Measurements from ENCODE around the gene NUTM2D. TPM values are rescaled to one million over a fixed set of nuclear protein-coding genes. Genes with fewer than 3 reads are reported as not detected.
"Not testable (repeated sequence)": the region's sequence is repeated elsewhere in the genome, so short reads cannot be mapped to it uniquely, and the experiment has no call there.

The NUTM2D gene
- total and polyA plus RNA-seq, 2 donors (not counting 1 experiment from before 2014, with no cell fraction given), result 2.4 to 4.2 TPM

- not testable (repeated sequence) for H3K27ac Mint-ChIP-seq
Observed at GRCh38 chr10:87407516-87408467, 50.2 kb downstream of the NUTM2D start.

GRCh38 chr10:87413921-87414320, 56.4 kb downstream of the NUTM2D start:
- H3K4me3 Mint-ChIP-seq; DNase-seq; CTCF ChIA-PET; H3K9ac ChIP-seq (ENCODE audit: low read length); H3K9me3 Mint-ChIP-seq (ENCODE audit: insufficient read depth); H3K27ac ChIP-seq (ENCODE audit: low read length in 2 of 2); H3K4me3 ChIP-seq (ENCODE audit: control extremely low read depth in 1 of 5, extremely low read depth in 1 of 5, insufficient read depth in 1 of 5, low read depth in 2 of 5, low read length in 4 of 5); H3K4me1 Mint-ChIP-seq; H3K36me3 ChIP-seq (replicated peaks in 1 of 2; ENCODE audit: control extremely low read depth in 1 of 2, control insufficient read depth in 1 of 2, extremely low read depth in 1 of 2, insufficient read depth in 2 of 2, low read length in 1 of 2); H3K27ac Mint-ChIP-seq; H4K20me1 ChIP-seq (ENCODE audit: control insufficient read depth, insufficient read depth, low read length, poor library complexity, severe bottlenecking); intact Hi-C loops (cut with micrococcal nuclease); H3K27me3 ChIP-seq (replicated peaks in 1 of 4; ENCODE audit: control extremely low read depth in 1 of 4, control insufficient read depth in 3 of 4, insufficient read depth in 4 of 4, low read length in 3 of 4); H3K4me2 ChIP-seq (replicated peaks; ENCODE audit: low read depth, low read length, poor library complexity, severe bottlenecking); H3K4me1 ChIP-seq (ENCODE audit: control insufficient read depth in 2 of 2, insufficient read depth in 2 of 2, low read length in 2 of 2); H3K9me3 ChIP-seq (ENCODE audit: control extremely low read depth in 1 of 3, control insufficient read depth in 2 of 3, insufficient read depth in 1 of 3, low read length in 2 of 3); H2AFZ ChIP-seq (ENCODE audit: insufficient read depth, low read depth, low read length, poor library complexity, severe bottlenecking); ATAC-seq (ENCODE audit: low read depth); POLR2A ChIA-PET; H3K79me2 ChIP-seq (ENCODE audit: control insufficient read depth, insufficient read depth, low read length): not testable (repeated sequence)
- H3K27me3 Mint-ChIP-seq, result peaks cover 21% of the 10 kb centered on the region
- no CpG with 5 or more reads among the region's 1 CpG for WGBS (ENCODE audit: insufficient coverage)

More at GRCh38 chr10:87407516-87408467, 50.2 kb downstream of the NUTM2D start:
- H3K27me3 ChIP-seq (replicated peaks in 1 of 4; ENCODE audit: control extremely low read depth in 1 of 4, control insufficient read depth in 3 of 4, insufficient read depth in 4 of 4, low read length in 3 of 4); H3K9ac ChIP-seq (ENCODE audit: low read length); H3K4me1 Mint-ChIP-seq; H4K20me1 ChIP-seq (ENCODE audit: control insufficient read depth, insufficient read depth, low read length, poor library complexity, severe bottlenecking); CTCF ChIA-PET; H3K27ac ChIP-seq (ENCODE audit: low read length in 2 of 2); H3K9me3 ChIP-seq (ENCODE audit: control extremely low read depth in 1 of 3, control insufficient read depth in 2 of 3, insufficient read depth in 1 of 3, low read length in 2 of 3); H3K4me1 ChIP-seq (ENCODE audit: control insufficient read depth in 2 of 2, insufficient read depth in 2 of 2, low read length in 2 of 2); ATAC-seq (ENCODE audit: low read depth); POLR2A ChIA-PET; intact Hi-C loops (cut with micrococcal nuclease); H3K4me2 ChIP-seq (replicated peaks; ENCODE audit: low read depth, low read length, poor library complexity, severe bottlenecking); H3K79me2 ChIP-seq (ENCODE audit: control insufficient read depth, insufficient read depth, low read length); H3K36me3 ChIP-seq (replicated peaks in 1 of 2; ENCODE audit: control extremely low read depth in 1 of 2, control insufficient read depth in 1 of 2, extremely low read depth in 1 of 2, insufficient read depth in 2 of 2, low read length in 1 of 2); H3K9me3 Mint-ChIP-seq (ENCODE audit: insufficient read depth): not testable (repeated sequence)
- DNase-seq, result peak; percentile 15
- WGBS (ENCODE audit: insufficient coverage), result 27% methylated on average over 15 of the region's 36 CpGs
- Histone ChIP-seq H3K4me3 (ENCODE audit: control extremely low read depth in 1 of 5, extremely low read depth in 1 of 5, insufficient read depth in 1 of 5, low read depth in 2 of 5, low read length in 4 of 5) (peak overlapping the region in 2 of 5 experiments; percentile 12 to 25), H2AFZ (ENCODE audit: insufficient read depth, low read depth, low read length, poor library complexity, severe bottlenecking) (peak overlapping the region; percentile 46)
- Mint-ChIP-seq H3K27me3 (peaks cover 32% of the 10 kb centered on the region), H3K4me3 (peak overlapping the region; percentile 73)

Small RNAs within 50 kb of the gene (small RNA-seq; reads per million reads assigned to genes)
- gene AL355334.1 (ENCODE audit: insufficient read length, low read depth, low replicate concordance), result not detected

Other genes starting within 250 kb of the NUTM2D start
- 0.63 and 0.96 TPM in 2 replicates for gene NUTM2A, start 132.3 kb upstream of the NUTM2D start, total RNA-seq
- gene NUTM2A, start 132.3 kb upstream of the NUTM2D start, polyA plus RNA-seq, result 0.88 and 1.0 TPM in 2 replicates
- 7.5 and 9.4 TPM in 2 replicates for gene MINPP1, start 147.1 kb downstream of the NUTM2D start, total RNA-seq
- 1.8 and 2.7 TPM in 2 replicates for gene MINPP1, start 147.1 kb downstream of the NUTM2D start, polyA plus RNA-seq

Data from B cell (primary cell).